Spleen (tissue), 11 donors: ENCODE measurements around the gene QPCT. TPM values are rescaled to one million over a fixed set of nuclear protein-coding genes. Genes with fewer than 3 reads are reported as not detected.

ENCODE experiments used
- DNase-seq: peaks from one replicate; pipeline ENCODE4 v3.0.0-alpha.2; 2020
- H3K27ac ChIP-seq, 8 donors: fragments of 200-600 bp; sonication (generic) in 7 of 8; 1 replicate in 4 of 8; 2 replicates in 4 of 8; pipeline versions ENCODE4 v1.5.0 to v1.8.0; 2016 to 2021; ENCODE audit warnings: inconsistent platforms in 4 of 8, mild to moderate bottlenecking in 4 of 8, moderate library complexity in 1 of 8
- H3K27me3 ChIP-seq, 7 donors: fragments of 200-600 bp; sonication (generic) in 6 of 7; replicated peaks in 1 of 7; 1 replicate in 4 of 7; 2 replicates in 3 of 7; pipeline versions ENCODE4 v1.5.0 to v1.8.0; 2016 to 2021; ENCODE audit warnings: inconsistent platforms in 3 of 7, mild to moderate bottlenecking in 1 of 7
- H3K36me3 ChIP-seq, 6 donors: fragments of 200-600 bp; sonication (generic) in 5 of 6; 1 replicate in 4 of 6; 2 replicates in 2 of 6; pipeline versions ENCODE4 v1.5.0 to v1.8.0; 2016 to 2021; ENCODE audit warnings: inconsistent platforms in 2 of 6
- H3K4me1 ChIP-seq, 6 donors: fragments of 200-600 bp; sonication (generic) in 5 of 6; 1 replicate in 3 of 6; 2 replicates in 3 of 6; pipeline versions ENCODE4 v1.5.0 to v1.8.0; 2016 to 2021; ENCODE audit warnings: inconsistent platforms in 3 of 6
- H3K4me3 ChIP-seq, 8 donors: fragments of 200-600 bp; sonication (generic) in 7 of 8; 1 replicate in 4 of 8; 2 replicates in 4 of 8; pipeline versions ENCODE4 v1.5.0 to v1.8.0; 2016 to 2021; ENCODE audit warnings: inconsistent platforms in 4 of 8, mild to moderate bottlenecking in 4 of 8, moderate library complexity in 2 of 8
- H3K9me3 ChIP-seq, 8 donors: fragments of 200-600 bp; sonication (generic) in 7 of 8; 1 replicate in 4 of 8; 2 replicates in 4 of 8; pipeline versions ENCODE4 v1.5.0 to v1.8.0; 2016 to 2021; ENCODE audit warnings: inconsistent platforms in 4 of 8
- CTCF ChIP-seq, 11 experiments: fragments of 200-600 bp in 7 of 11; fragments of 450-650 bp in 4 of 11; sonication (generic) in 4 of 11; IDR thresholded peaks in 8 of 11; conservative IDR thresholded peaks in 3 of 11; 1 replicate in 7 of 11; 2 replicates in 4 of 11; pipeline versions ENCODE4 v1.4.0 to v1.8.0; 2016 to 2021; ENCODE audit warnings: antibody characterized with exemption in 11 of 11, inconsistent platforms in 4 of 11, mild to moderate bottlenecking in 1 of 11
- POLR2A ChIP-seq, 3 donors: fragments of 450-650 bp; IDR thresholded peaks; one replicate each; pipeline ENCODE4 v1.5.1; 2017; ENCODE audit warnings: antibody characterized with exemption in 3 of 3, mild to moderate bottlenecking in 1 of 3
- POLR2AphosphoS5 ChIP-seq, 3 donors: sonication (generic); formaldehyde crosslinking; IDR thresholded peaks; one replicate each; pipeline ENCODE4 v1.5.1; 2017; ENCODE audit warnings: antibody characterized with exemption in 3 of 3
- WGBS, 5 donors: extraction: QIAGEN DNeasy Blood & Tissue Kit in 3 of 5; methylation state at CpG; one replicate each; pipeline versions ENCODE4 v1.1.5 to v1.1.7; 2013 to 2018; 5-methylcytosine and 5-hydroxymethylcytosine counted together
- intact Hi-C: fragments of 100-400 bp; cut with DNase I; formaldehyde crosslinking; loops from one replicate; pipeline ENCODE4 v1.15.0; 2023; ENCODE audit warnings: low total_unique reads
- polyA plus RNA-seq, 3 donors: library from polyadenylated mRNA; stranded (reverse); fragments of 200-250 nt; gene quantifications; one replicate each; pipeline ENCODE4 v1.2.1, GENCODE V29; 2013
- total RNA-seq, 7 donors: library from RNA; depleted of rRNA in 3 of 7; stranded (reverse); fragments of >200 nt in 3 of 7; fragmentation: NEBNext Ultra II Directional in 4 of 7; extraction: Animal tissue kit (Norgen Biotek cat#: 25700) in 4 of 7; gene quantifications; one replicate each; pipeline versions ENCODE4 v1.1.0 to v1.2.1, GENCODE V29; 2016 to 2021
- donor health status: healthy with polysubstance abuse.
- donor health status: DM: no; HTN: no; CAD: no; lungs with moderate emphysema.
- donor health status: DM: no; HTN: no; CAD: no.
- donor health status: Bipolar disorder and iron deficiency.
- donor health status: healthy.
- donor health status: DM: no; HTN: no; CAD: no.
- donor health status: DM: yes; HTN: yes; CAD: no.

The QPCT gene
- total and polyA plus RNA-seq, 10 donors, result 4.2 to 46.0 (median 19.4) TPM

GRCh38 chr2:37332560-37332959 is 11.9 kb upstream of the QPCT start:
- H3K27ac ChIP-seq, result no peak overlapping the region
- no peak for DNase-seq
- WGBS, 5 donors, result 90 to 96% (median 91%) methylated on average over 3 of the region's 3 CpGs
- no peak overlapping the region for H3K4me3 ChIP-seq
- H3K27me3 ChIP-seq, result peaks cover 0 to 9% (median 0%) of the 10 kb centered on the region in 7 donors
- H3K4me1 ChIP-seq, result no peaks in the 10 kb centered on the region
- no peaks in the 10 kb centered on the region for H3K9me3 ChIP-seq
- intact Hi-C loops, result no loop called here
- no peak for TF ChIP-seq POLR2A (IDR thresholded peaks at IDR 0.05)
- TF ChIP-seq CTCF (IDR thresholded peaks at IDR 0.05 in 8 of 11, conservative IDR thresholded peaks at IDR 0.05 in 3 of 11), result no peak
- no peak for TF ChIP-seq POLR2AphosphoS5 (IDR thresholded peaks at IDR 0.05)
- H3K36me3 ChIP-seq, result no peaks in the 10 kb centered on the region

DNA sequence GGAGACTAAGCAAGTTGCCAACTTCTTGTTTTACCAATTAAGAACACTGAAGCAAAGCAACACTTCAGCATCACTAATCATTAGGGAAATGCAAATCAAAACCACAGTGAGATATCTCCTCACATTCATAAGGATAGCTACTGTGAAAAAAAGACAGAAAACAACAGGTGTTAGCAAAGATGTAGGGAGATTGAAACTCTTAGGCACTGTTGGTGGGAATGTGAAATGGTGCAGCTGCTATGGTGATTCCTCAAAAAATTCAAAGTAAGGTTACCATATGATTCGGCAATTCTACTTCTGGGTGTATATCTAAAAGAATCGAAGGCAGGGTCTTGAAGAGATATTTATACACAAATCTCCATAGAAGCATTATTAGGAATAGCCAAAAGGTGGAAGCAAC is 11.2 kb upstream of the QPCT start:
- intact Hi-C loops, result no loop called here

DNA sequence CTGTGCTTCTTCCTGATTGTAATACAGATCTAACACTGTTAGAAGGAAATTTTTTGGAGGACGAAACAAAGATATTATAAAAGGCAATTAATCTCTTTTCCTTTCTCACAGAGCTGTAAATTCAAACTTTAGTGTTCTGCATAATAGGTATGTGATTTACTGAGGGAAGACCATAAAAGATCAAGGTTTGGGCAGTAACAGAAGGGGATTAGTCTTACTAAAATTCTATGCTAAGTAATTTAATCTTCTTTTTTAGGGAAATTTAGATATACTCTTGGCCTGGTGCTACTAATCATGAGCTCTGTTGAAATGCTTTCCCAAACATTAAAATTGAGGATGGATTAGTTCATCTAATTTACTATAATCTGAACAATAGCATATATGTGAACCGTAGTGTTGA is 8.8 kb upstream of the QPCT start:
- H3K27ac ChIP-seq, result no peak overlapping the region
- no peak overlapping the region for H3K4me3 ChIP-seq
- H3K27me3 ChIP-seq, result no peaks in the 10 kb centered on the region
- no peak for DNase-seq
- WGBS, 5 donors, result 75 to 89% (median 87%) methylated on average over 2 of the region's 2 CpGs
- H3K36me3 ChIP-seq, result no peaks in the 10 kb centered on the region
- intact Hi-C loops, result no loop called here
- H3K4me1 ChIP-seq, result no peaks in the 10 kb centered on the region
- TF ChIP-seq POLR2A (IDR thresholded peaks at IDR 0.05) (no peak), CTCF (IDR thresholded peaks at IDR 0.05 in 8 of 11, conservative IDR thresholded peaks at IDR 0.05 in 3 of 11) (no peak)
- H3K9me3 ChIP-seq, result no peaks in the 10 kb centered on the region

More for the DNA sequence above, 11.2 kb upstream of the QPCT start:
- H3K27me3 ChIP-seq, result peaks cover 0 to 9% (median 0%) of the 10 kb centered on the region in 7 donors
- WGBS, 5 donors, result 58 to 96% (median 67%) methylated on average over 2 of the region's 2 CpGs
- H3K4me3 ChIP-seq, result no peak overlapping the region
- H3K4me1 ChIP-seq, result no peaks in the 10 kb centered on the region
- no peaks in the 10 kb centered on the region for H3K36me3 ChIP-seq
- DNase-seq, result no peak
- H3K9me3 ChIP-seq, result no peaks in the 10 kb centered on the region
- TF ChIP-seq POLR2A (IDR thresholded peaks at IDR 0.05) (no peak), CTCF (IDR thresholded peaks at IDR 0.05 in 8 of 11, conservative IDR thresholded peaks at IDR 0.05 in 3 of 11) (no peak), POLR2AphosphoS5 (IDR thresholded peaks at IDR 0.05) (no peak)
- H3K27ac ChIP-seq, result no peak overlapping the region

DNA sequence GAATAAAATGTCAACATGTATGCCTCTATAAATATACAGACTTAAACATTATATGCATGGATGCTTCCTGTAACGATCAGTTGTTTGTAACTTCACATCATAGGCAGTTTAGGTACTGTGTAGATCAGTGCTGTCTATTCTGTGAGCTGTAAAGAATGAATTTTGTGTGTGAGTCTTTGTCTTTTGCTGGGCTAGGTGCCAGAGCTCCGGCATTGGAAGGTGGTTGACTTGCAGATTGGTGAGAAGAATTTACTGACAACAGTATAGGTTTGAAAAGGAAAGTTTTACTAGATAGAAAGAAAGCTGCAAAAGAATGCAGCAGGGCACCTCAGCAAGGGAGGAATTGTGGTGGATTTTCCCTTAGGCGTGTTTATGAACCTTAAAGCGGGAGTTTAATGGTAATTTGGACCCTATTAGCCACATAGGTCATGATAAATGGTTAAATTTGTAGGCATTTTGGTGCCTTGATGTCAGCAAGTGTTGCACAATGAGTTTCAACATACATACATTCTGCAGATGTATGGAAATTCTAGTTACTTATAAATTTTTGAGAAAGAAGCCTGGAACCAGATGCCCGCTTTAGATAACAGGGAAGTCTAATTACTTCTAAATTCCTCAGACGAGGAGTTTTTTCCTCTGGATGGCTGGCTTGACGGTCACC is 6.7 kb upstream of the QPCT start:
- Histone ChIP-seq H3K27me3 (no peaks in the 10 kb centered on the region), H3K27ac (no peak overlapping the region), H3K36me3 (no peaks in the 10 kb centered on the region), H3K4me3 (no peak overlapping the region), H3K9me3 (no peaks in the 10 kb centered on the region), H3K4me1 (peaks cover 0 to 3% (median 0%) of the 10 kb centered on the region in 6 donors)
- WGBS, 5 donors, result 71 to 86% (median 79%) methylated on average over 7 of the region's 7 CpGs
- no peak for DNase-seq
- intact Hi-C loops, result no loop called here
- TF ChIP-seq POLR2A (IDR thresholded peaks at IDR 0.05) (no peak), CTCF (IDR thresholded peaks at IDR 0.05 in 8 of 11, conservative IDR thresholded peaks at IDR 0.05 in 3 of 11) (no peak)
